Stimulated activated CD8-positive, alpha-beta memory T cell treated with anti-CD3 and anti-CD28 coated beads, Interleukin-4, amount 100 ng/mL, for 1 hour (primary cell): ENCODE results near the gene LEPROT.

ENCODE experiments used
- DNase-seq, 2 donors: peaks; one replicate each; pipeline ENCODE4 v3.0.0-alpha.2; 2020; ENCODE audit warnings: low read depth in 2 of 2, low spot score in 1 of 2

Gene LEPROT

DNA sequence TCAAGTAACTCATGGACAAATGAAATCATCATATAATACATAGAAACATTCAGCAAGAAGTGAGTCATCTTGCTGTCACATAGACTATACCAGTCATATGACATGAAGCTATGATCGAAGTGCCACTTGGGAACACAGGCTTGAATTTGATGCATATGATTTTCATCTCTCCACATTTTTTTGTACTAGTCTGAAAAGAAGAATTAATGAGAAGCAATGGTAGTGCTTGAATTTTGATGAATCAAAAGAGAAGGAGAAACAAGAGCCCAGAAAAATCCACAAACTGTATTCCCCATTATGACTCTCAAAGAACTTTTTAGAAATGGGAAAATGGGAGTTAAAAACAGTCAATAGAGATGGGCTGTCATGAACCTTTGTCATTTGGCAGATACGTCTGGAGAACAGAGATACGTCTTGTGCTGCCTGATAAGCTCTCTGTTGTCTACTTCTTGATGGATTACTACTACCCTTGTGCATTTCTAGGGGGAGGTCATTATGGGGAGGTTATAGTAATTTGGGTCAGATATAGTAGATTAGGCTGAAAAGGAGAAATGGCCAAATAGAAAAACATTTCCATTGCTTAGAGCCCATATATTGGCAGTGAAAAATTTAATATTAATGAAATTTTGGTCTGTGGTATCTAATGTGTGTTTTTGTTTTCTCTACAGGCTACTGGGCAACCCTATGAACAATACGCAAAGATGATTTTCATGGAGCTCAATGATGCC, 8.0 kb upstream of the LEPROT start:
- no peak for DNase-seq

DNA sequence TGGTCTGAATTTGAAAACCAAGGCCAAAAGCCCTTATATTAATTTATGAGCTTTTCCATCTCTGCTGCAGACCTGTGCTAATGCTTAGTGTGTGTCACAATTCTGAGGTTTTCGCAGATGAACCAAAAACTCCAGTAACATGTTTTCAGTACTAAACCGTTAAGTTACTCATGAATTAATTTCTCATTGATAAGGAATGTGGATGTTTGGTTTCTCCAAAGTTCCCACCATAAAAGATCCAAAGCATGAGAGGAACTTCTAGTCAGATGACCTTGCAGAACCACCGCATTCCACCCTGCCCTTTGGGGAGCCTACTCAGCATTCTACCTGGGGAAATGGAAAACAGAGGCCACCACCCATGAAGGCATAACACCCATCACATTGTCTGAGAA, 7.5 kb upstream of the LEPROT start:
- no peak for DNase-seq

DNA sequence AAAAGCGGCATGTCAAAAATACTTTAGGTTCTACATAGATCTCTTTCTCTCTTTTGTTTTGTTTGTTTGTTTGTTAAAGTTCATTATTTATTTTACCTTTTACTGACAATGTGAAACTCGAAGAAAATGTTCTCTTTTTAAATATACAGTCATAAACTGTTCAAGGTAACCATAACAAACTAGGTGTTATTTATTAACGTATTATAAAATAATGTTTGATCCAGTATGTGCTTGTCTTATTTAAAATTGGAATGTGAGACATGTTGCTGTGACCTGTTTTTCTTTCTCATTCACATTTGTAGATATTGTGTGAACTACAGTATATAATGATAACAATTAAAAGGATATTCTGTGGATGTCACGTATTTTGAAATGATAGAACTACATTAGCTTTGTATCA, 5.9 kb upstream of the LEPROT start:
- DNase-seq, result no peak

DNA sequence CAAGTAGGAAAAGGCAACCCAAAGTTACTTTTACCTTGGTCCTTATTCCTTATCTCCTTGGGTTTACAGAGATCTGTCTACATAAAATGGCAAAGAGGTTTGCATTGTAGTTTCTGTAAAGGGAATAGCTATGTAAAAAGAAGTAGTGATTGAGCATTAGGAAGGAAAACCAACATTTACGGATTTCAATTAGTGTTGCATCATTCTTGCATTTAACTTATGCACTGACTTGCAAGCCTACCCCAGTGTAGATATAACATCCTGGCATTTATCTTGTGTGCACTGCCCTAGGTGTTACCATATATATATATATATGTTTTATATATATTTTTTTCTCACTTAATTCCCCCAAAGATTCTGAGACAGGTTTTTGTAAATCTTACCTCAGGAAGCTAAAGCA, 3.7 kb upstream of the LEPROT start:
- no peak for DNase-seq

DNA sequence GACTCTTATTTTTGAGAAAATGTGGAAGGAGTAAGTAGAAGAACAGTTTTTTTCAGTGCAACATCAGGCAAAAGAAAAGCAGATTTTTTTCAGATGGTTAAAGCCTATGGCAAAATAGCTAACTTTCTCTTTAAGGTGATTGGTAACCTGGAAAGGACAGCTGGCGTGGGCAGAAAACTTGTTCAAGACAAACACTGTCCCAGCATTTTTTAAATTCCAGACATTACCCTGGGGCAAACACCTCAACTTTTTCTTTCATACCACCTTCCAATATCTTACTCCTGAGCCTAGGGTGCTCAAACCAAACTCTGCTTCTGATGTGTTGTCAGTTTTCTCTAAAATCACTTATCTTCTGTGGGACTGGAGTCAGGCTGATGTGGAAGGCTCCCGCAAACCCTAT, 2.7 kb upstream of the LEPROT start:
- DNase-seq, result no peak

DNA sequence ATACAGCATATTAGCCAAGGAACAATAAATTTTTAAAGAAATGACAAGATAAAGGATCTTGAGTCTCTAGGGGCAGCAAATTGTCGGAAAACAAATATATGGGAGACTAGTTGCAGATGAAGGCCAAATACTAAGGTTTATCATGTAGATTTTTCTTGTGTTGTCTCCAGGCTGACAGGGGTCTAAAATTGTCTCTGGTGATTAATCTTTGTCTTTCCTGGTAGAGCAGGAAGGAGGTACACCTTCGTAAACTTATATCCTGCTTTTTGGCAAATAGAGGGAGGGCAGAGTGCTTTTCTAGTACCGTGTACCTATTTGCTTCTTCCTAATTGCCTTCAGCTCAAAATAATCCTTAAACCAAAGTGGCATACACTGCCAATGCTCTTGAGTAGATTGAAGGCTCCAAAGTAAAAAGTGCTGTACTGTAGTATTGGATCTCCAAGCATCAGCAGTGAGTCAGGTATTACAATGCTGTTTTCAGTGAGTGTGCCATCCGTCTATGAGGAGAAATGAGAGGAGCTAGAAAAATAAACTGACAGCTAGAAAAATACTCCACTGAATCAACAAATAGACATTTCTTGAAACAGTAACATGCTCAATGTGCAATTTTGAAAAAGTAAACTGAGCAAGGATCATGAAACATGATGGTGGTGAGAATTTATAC, 1.8 kb upstream of the LEPROT start:
- no peak for DNase-seq

DNA sequence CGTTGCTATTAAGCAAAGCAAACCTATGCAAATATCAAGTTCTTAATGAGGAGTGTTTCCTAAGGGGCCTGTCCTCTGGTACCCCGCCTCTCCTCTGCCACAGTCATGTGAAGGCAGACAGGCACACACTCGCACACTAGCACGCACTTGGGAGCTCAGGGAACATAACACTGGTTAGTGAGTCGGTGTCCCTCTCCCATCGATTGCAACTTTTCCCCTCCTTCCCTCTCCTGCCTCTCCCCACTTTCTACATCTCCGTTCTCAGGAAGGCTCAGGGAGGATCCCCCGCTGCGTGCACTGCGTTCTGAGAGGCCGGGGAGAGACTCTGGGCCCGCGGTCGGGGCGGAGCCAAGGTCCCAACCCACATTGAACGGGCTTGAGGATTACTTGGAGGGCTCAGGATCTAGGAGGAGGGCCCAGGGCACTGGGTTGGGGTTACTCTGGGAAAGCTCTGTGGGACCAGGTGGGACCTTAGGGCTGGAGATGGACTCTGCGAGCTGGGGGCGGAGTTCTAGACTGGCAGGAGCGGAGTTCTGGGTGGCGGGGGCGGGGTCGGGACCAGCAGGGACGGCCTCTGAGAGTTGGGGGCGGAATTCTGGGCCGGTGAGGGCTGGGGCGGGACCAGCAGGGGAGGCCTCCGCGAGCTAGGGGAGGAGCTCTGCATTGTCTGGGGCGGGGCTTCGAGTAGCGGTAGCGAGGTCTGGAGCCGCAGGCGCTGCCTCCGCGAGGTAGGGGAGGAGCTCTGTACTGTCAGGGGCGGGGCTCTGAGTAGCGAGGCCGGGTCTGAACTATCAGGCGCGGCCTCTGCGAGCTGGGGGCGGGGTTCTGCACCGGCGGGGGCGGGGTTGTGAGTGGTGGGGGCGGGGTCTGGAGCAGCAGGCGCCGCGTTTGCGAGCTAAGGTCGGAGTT, 533 bp upstream of the LEPROT start:
- DNase-seq, result peak; percentile 89 to 96

DNA sequence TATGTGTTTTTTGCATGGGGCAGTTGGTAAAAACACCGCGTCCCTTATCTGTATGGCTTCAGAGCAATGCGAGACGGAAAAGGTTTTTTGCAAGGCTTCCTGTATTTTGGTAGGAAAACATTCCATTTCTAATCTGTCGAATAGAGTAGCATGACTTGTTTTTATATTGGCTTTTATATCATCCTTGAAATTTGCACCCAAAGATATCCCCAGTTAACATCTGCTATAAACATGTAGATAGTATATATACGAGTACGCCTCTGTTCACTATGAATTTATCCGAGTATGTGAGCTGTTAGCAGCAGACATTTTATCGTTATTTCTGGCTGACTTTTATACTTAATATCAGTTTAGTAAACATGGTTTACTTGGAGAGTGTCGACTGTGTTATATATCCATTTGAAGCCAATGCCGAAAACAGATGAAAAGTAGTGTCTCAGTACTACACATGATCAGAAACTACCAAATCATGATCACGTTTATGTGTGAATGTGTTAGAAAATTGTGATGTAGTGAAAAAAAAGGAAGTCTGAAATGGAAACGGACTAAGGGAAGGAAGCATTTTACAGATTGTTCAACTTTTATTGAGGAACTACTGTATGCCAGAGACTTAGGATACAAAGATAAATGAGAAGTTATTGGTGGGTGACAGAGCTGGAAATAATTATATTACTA, 1.0 kb downstream of the LEPROT start:
- no peak for DNase-seq

DNA sequence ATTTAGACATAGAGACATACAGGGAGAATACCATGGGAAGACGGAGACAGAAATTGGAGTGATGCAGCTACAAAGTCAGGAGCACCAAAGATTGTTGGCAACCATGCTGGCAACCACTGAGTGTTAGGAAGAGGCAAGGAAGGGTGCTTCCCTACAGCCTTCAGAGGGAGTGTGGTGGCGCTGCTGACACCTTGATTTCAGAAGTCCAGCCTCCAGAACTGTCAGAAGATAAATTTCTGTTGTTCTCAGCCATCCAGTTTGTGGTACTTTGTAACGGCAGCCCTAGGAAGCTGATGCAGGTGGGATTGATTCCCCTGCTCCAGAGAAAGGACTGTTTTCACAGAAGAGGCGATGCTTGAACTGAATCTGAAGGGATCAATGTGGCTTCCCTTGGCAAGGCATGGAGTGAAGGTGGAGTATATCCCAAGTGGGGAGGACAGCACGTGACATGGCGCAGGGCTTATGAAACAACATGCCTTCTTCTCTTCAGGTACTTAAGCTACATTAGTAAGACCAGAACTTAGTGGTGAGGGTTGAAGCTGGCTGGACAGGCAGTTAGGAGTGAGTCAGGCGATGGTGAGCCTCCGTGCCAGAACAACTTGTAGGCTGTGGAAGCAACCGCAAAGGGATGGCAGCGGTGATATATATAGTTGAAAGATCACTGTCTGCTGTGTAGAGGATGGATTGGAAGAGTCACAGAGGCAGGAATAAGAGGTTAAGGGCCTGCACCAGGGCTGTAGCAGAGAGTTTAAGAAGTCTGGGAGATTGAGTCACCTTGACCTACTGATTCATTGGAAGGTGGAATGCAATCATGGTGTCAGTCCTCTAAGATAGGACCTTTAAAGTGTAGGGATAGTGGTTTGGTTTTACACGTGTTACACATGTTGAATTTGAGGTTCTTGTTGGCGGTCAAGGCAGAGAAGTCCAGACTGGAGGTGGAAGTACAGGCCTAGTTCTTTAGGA, 2.1 kb downstream of the LEPROT start:
- no peak for DNase-seq

DNA sequence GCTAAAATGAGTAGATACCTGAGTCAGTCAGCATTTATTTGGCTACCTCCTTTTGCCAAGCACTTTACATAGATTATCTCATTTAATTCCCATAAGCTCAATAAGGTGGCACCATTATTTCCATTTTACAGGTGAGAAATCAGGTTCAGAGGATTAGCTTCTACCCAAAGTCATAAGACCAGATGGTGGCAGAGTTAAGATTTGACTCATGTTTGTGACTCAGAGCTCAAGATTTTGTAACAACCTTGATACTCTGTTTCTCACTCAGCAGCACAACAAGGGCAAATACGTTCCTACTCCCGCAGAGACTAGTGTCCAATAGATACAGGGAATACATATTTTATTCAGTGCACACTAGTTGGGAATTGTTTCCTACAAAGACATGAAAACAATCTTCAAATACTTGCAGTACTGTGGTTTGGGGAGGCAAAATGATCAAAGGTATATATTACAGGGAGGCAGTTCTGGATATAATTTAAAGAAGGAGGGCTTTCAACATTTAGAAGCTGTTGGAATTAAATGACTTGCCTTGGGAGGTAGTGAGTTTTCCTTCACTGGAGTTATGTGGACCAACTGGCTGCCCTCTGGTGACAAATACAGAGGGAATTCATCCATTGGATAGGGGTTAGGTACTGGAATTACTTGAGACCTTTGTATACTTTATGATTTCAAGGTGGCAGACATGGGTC, 3.6 kb downstream of the LEPROT start:
- DNase-seq, result no peak

DNA sequence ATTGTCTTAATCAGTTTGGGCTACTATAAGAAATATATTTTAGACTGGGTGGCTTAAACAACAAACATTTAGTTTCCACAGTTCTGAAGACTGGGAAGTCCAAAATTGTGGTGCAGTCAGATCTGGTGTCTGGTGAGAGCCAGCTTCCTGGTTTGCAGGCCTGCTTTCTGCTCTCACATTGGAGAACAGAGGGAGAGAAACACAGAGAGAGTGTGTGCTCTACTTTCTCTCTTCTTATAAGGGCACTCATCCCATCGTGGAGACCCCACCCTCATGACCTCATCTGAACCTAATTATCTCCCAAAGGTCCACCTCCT, 4.1 kb downstream of the LEPROT start:
- no peak for DNase-seq

DNA sequence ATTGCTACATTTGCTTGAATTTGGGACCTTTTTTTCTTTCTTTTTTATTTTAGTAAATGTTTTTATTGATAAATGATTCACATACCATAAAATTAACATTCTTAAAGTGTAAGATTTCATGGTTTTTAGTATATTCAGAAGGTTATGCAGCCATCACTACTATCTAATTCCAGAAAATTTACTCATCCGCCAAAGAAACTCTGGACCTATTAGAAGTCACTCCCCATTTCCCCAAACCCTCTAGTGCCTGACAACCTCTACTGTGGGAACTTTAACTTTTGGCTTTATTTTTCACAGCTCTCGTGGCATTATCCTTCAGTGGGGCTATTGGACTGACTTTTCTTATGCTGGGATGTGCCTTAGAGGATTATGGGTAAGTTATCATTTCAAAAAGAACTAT, 4.5 kb downstream of the LEPROT start:
- no peak for DNase-seq

DNA sequence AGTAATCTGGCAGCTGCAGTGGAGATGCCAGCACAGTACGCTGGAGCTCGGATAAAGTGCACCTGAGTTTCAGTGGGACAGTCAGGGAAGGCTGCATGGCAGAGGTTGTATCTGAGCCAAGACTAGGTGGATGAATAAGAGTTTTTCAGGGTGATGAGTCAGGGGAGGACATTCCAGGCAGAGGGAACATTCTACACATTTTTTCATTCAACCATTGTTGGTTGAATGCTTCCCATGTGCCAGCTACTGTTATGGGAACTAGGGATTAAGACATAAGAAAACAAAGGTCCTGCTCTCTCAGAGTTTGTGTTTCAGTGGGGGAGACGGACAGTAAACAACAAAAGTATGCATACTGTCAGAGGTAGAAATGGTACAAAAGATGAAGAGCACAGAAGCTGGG, 5.2 kb downstream of the LEPROT start:
- no peak for DNase-seq

DNA sequence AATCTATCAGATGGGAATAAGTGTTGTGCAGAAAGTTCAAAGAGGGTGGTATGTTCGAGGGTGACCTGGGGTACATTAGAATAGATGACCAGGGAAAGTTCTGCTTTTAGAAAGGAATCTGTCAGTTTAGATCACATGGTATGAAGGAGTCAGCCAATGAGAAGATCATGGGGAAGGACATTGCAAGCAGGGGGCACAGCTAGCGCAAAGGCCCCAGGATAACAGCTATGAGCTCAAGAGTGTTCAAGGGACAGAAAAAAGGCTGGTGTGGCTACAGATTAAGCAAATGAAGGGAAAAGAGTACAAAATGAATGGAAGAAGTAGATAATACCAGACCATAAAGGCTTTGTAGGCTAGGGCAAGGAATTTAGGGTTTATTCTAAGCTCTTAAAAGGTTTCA, 8.6 kb downstream of the LEPROT start:
- no peak for DNase-seq

DNA sequence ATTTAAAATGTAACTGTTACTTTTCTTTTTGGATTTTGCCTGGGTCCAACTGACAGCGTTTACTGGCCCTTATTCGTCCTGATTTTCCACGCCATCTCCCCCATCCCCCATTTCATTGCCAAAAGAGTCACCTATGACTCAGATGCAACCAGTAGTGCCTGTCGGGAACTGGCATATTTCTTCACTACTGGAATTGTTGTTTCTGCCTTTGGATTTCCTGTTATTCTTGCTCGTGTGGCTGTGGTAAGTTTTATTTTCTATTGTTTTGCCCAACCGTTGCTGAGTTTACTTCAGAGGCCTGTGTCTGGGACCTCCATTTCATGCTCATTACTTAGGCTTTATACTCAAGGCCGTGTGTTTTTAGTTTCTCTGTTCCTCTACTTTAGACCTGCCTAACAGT, 9.3 kb downstream of the LEPROT start:
- no peak for DNase-seq

DNA sequence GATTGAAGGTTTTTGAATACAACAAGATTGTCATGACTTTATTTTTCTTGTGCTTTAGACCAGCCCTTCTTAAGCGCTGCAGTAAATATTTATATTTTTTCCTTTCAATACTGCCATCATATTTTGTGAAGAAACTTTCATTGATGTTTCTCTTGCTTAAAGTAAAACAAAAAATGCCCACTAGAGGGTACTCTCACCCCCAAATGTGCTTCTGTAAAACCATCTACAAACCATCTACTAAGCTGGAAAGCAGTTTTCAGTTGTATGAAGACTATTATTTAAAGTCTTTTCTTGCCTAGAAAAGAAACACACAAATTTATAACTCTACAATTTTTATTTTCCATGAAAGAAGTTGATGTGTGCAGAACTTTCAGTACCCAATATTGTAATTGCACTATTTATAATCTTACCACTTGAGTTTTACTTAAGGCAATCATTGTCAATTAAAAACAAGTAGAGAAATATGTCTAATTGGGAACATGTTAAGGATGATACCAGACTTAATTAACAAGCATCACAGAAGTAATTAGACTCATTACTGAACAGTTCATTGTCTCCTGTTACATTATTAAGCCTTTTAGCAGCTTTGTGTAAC, 10.7 kb downstream of the LEPROT start:
- no peak for DNase-seq

DNA sequence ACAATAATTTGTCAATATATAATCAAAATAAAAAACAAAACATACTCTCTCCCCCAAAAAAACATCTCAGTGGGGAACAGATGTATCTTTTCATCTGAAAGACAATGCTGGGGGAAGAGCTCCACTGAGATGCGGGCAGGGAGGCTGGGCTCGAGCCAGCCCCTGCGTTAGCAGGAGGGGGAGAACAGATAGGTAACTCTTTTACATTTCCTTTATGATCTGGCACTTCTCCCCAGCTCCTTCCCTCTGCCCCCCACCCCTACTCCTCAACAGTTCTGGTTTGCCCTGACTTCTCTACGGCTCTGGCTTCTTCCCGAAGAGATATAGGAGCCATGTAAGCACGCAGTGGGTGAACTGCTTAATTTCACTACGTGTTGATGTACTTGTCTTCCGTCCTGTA, 12.4 kb downstream of the LEPROT start:
- no peak for DNase-seq

DNA sequence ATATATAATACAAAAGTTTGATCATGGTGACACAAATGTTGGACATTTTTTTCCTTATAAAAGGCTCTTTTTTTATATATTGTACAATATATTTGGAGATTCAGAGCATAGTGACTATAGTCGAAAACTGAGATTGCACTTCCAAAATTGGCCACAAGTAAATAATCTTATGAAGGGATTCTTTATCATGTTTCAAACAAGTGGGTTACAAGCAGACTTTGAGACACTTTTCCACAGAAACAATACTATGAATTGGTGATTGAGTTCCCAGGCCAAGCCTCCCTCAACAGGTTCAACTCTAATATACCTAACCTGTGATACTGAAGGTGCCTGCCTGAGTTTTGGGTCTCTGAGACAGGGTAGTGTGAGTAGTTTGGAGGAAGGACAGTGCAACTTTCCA, 13.8 kb downstream of the LEPROT start:
- DNase-seq, result no peak

DNA sequence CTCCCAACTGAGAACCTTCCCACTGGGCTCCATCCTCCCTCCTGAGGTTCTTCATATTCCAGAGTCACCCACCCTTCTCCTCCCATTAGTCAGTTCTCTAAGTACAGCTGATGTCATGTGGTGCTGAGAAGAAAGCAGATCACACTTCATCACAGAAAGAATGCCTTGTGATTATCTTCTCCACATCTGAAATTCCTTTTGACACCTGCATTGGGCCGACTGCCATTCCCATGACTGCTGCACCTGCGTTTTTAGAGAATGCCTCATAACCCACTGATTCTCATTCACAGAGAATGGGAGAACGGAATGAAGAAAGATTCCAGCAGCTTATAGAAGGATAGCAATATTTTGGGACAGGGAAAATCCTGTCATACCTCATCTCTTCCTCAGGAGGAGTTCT, 14.3 kb downstream of the LEPROT start:
- DNase-seq, result no peak

DNA sequence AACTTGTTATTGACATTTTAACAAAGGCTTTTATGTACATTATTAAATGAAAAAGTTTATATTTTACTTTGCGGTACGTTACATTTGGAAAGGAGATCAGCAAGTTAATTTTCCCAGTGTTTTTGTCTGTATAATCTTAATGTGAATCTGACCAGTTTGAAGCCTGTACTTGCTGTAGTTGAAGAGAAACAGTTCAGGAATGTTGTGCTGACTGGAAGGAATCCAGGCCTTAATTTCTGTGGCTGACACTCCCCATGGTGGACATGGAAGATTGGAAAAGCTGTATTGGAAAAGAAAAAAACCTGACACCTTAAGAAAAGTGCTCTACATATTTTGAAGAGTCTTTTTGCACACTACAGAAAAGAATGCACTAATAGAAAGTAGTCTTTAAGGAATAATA, 15.5 kb downstream of the LEPROT start:
- no peak for DNase-seq
